GM21786 (cell line): ENCODE results near the gene MYL2.
A peak's percentile ranks its signal among the peaks of the same experiment; 100 is the strongest.

Experiments used
- ATAC-seq: cut with Tn5 transposase; IDR thresholded peaks from one replicate; pipeline ENCODE4 v1.9.1; 2021; ENCODE audit not compliant: unreplicated experiment

Gene MYL2

GRCh38 chr12:110930348-110931314, 10.3 kb upstream of the MYL2 start:
- ATAC-seq = no peak

- no peak for ATAC-seq
These were observed 9.4 kb upstream of the MYL2 start for GRCh38 chr12:110929818-110930217.

GRCh38 chr12:110928700-110929099, 8.3 kb upstream of the MYL2 start:
- ATAC-seq = no peak

- ATAC-seq = no peak
These were observed 7.2 kb upstream of the MYL2 start for GRCh38 chr12:110927546-110927945.

- ATAC-seq = no peak
These were observed 3.4 kb upstream of the MYL2 start for GRCh38 chr12:110923692-110924334.

- ATAC-seq = no peak
These were observed 2.8 kb upstream of the MYL2 start for GRCh38 chr12:110923192-110923591.

- no peak for ATAC-seq
These were observed 2.3 kb upstream of the MYL2 start for GRCh38 chr12:110922652-110923051.

GRCh38 chr12:110921262-110921661, 883 bp upstream of the MYL2 start:
- ATAC-seq = no peak

- no peak for ATAC-seq
These were observed 659 bp downstream of the MYL2 start for GRCh38 chr12:110919720-110920119.

- no peak for ATAC-seq
These were observed 2.4 kb downstream of the MYL2 start for GRCh38 chr12:110917961-110918360.

- no peak for ATAC-seq
These were observed 2.9 kb downstream of the MYL2 start for GRCh38 chr12:110917467-110917866.

- no peak for ATAC-seq
These were observed 4.0 kb downstream of the MYL2 start for GRCh38 chr12:110916295-110916875.

- peak; percentile 99 for ATAC-seq
These were observed 7.0 kb downstream of the MYL2 start for GRCh38 chr12:110913119-110914056.

- no peak for ATAC-seq
These were observed 8.1 kb downstream of the MYL2 start for GRCh38 chr12:110912263-110912662.

- ATAC-seq = no peak
These were observed 11.8 kb downstream of the MYL2 start for GRCh38 chr12:110908377-110909152.

- no peak for ATAC-seq
These were observed 12.8 kb downstream of the MYL2 start for GRCh38 chr12:110907583-110907982.

- ATAC-seq = no peak
These were observed 13.4 kb downstream of the MYL2 start for GRCh38 chr12:110906985-110907384.

GRCh38 chr12:110906516-110906915, 13.9 kb downstream of the MYL2 start:
- peak; percentile 54 for ATAC-seq

- ATAC-seq = peak; percentile 48
These were observed 14.3 kb downstream of the MYL2 start for GRCh38 chr12:110906083-110906482.

- ATAC-seq = no peak
These were observed 16.9 kb downstream of the MYL2 start for GRCh38 chr12:110903511-110903910.
